ENCODE results near the gene N4BP3.
"Not testable (repeated sequence)": the region's sequence is repeated elsewhere in the genome, so short reads cannot be mapped to it uniquely, and the experiment has no call there.

DNA sequence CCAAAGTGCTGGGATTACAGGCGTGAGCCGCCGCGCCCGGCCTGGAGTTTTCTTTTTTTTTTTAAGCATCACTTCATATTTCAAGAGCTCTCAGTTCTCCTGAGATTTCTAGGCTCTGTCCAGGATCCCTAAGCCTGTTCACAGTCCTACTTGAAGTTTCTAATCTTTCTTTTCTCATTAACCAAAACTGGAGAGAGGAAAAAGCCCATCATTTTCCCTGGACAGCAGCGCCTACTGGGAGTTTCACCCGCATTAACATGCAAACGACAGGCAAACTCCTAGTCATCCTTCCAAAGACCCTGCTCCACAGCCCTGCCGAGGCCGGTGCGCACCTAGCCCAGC is 16.9 kb downstream of the N4BP3 start:
- TF ChIP-seq, protein P1, sequence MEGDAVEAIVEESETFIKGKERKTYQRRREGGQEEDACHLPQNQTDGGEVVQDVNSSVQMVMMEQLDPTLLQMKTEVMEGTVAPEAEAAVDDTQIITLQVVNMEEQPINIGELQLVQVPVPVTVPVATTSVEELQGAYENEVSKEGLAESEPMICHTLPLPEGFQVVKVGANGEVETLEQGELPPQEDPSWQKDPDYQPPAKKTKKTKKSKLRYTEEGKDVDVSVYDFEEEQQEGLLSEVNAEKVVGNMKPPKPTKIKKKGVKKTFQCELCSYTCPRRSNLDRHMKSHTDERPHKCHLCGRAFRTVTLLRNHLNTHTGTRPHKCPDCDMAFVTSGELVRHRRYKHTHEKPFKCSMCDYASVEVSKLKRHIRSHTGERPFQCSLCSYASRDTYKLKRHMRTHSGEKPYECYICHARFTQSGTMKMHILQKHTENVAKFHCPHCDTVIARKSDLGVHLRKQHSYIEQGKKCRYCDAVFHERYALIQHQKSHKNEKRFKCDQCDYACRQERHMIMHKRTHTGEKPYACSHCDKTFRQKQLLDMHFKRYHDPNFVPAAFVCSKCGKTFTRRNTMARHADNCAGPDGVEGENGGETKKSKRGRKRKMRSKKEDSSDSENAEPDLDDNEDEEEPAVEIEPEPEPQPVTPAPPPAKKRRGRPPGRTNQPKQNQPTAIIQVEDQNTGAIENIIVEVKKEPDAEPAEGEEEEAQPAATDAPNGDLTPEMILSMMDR (conservative IDR thresholded peaks at IDR 0.05; ENCODE audit: low read depth in 2 of 2), result not testable (repeated sequence)
- TF ChIP-seq, protein P2, sequence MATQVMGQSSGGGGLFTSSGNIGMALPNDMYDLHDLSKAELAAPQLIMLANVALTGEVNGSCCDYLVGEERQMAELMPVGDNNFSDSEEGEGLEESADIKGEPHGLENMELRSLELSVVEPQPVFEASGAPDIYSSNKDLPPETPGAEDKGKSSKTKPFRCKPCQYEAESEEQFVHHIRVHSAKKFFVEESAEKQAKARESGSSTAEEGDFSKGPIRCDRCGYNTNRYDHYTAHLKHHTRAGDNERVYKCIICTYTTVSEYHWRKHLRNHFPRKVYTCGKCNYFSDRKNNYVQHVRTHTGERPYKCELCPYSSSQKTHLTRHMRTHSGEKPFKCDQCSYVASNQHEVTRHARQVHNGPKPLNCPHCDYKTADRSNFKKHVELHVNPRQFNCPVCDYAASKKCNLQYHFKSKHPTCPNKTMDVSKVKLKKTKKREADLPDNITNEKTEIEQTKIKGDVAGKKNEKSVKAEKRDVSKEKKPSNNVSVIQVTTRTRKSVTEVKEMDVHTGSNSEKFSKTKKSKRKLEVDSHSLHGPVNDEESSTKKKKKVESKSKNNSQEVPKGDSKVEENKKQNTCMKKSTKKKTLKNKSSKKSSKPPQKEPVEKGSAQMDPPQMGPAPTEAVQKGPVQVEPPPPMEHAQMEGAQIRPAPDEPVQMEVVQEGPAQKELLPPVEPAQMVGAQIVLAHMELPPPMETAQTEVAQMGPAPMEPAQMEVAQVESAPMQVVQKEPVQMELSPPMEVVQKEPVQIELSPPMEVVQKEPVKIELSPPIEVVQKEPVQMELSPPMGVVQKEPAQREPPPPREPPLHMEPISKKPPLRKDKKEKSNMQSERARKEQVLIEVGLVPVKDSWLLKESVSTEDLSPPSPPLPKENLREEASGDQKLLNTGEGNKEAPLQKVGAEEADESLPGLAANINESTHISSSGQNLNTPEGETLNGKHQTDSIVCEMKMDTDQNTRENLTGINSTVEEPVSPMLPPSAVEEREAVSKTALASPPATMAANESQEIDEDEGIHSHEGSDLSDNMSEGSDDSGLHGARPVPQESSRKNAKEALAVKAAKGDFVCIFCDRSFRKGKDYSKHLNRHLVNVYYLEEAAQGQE (IDR thresholded peaks at IDR 0.05; ENCODE audit: unreplicated experiment), result not testable (repeated sequence)
- not testable (repeated sequence) for TF ChIP-seq CREB1 (CRISPR knock-in tag; IDR thresholded peaks at IDR 0.05; ENCODE audit: low read depth); POLR2AphosphoS5 (IDR thresholded peaks at IDR 0.05; ENCODE audit: low read depth); ZNF331 (CRISPR knock-in tag; IDR thresholded peaks at IDR 0.05; ENCODE audit: low read depth); EZH2 (IDR thresholded peaks at IDR 0.05; ENCODE audit: low read depth, unreplicated experiment); EZH2phosphoT487 (IDR thresholded peaks at IDR 0.05; ENCODE audit: unreplicated experiment); NANOG (IDR thresholded peaks at IDR 0.05; ENCODE audit: borderline replicate concordance); JUNB (IDR thresholded peaks at IDR 0.05; ENCODE audit: unreplicated experiment); STAT1 (IDR thresholded peaks at IDR 0.05; ENCODE audit: unreplicated experiment)
- TF ChIP-seq, protein P3, sequence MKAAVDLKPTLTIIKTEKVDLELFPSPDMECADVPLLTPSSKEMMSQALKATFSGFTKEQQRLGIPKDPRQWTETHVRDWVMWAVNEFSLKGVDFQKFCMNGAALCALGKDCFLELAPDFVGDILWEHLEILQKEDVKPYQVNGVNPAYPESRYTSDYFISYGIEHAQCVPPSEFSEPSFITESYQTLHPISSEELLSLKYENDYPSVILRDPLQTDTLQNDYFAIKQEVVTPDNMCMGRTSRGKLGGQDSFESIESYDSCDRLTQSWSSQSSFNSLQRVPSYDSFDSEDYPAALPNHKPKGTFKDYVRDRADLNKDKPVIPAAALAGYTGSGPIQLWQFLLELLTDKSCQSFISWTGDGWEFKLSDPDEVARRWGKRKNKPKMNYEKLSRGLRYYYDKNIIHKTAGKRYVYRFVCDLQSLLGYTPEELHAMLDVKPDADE (IDR thresholded peaks at IDR 0.05), result not testable (repeated sequence)
